GM23338 (cell line): Measurements from ENCODE around the gene CTBP2. TPM values are rescaled to one million over a fixed set of nuclear protein-coding genes. Genes with fewer than 3 reads are reported as not detected.

Source experiments
- ATAC-seq: fragments of 200-7000 bp; cut with Tn5 transposase; 3 replicates; pipeline ENCODE4 v1.9.1; 2020
- DNase-seq: peaks from one replicate; pipeline ENCODE4 v3.0.0-alpha.2; 2015; ENCODE audit warnings: low spot score
- H2AFZ ChIP-seq: fragments of 200-600 bp; sonication (generic); 2 replicates; pipeline ENCODE4 v1.8.0; 2016; ENCODE audit warnings: antibody characterized with exemption, mild to moderate bottlenecking, moderate library complexity
- H3F3A ChIP-seq: fragments of 200-600 bp; sonication (generic); replicated peaks from 2 replicates; pipeline ENCODE4 v1.8.0; 2017; ENCODE audit warnings: antibody characterized with exemption, mixed run types, low read depth
- H3K27ac ChIP-seq: fragments of 200-600 bp; sonication (generic); 2 replicates; pipeline ENCODE4 v1.6.1; 2016; ENCODE audit warnings: low read depth
- H3K27me3 ChIP-seq: fragments of 200-600 bp; sonication (generic); 2 replicates; pipeline ENCODE4 v1.8.0; 2016; ENCODE audit warnings: mild to moderate bottlenecking, mixed run types, moderate library complexity; ENCODE audit not compliant: insufficient read depth
- H3K36me3 ChIP-seq: fragments of 200-600 bp; sonication (generic); 2 replicates; pipeline ENCODE4 v1.8.0; 2016; ENCODE audit warnings: mild to moderate bottlenecking; ENCODE audit not compliant: insufficient read depth
- H3K4me1 ChIP-seq: fragments of 200-600 bp; sonication (generic); 2 replicates; pipeline ENCODE4 v1.8.0; 2016; ENCODE audit warnings: mild to moderate bottlenecking, moderate library complexity; ENCODE audit not compliant: insufficient read depth
- H3K4me2 ChIP-seq: fragments of 200-600 bp; sonication (generic); 2 replicates; pipeline ENCODE4 v1.7.1; 2017; ENCODE audit warnings: mixed run types
- H3K4me3 ChIP-seq: fragments of 200-600 bp; sonication (generic); 2 replicates; pipeline ENCODE4 v1.6.1; 2016; ENCODE audit warnings: mixed run types
- H3K79me2 ChIP-seq: fragments of 200-600 bp; sonication (generic); replicated peaks from 2 replicates; pipeline ENCODE4 v1.8.0; 2017; ENCODE audit warnings: mild to moderate bottlenecking; ENCODE audit not compliant: insufficient read depth
- H3K9me2 ChIP-seq: fragments of 200-600 bp; sonication (generic); 2 replicates; pipeline ENCODE4 v1.8.0; 2017; ENCODE audit not compliant: insufficient read depth
- H4K20me1 ChIP-seq: fragments of 200-600 bp; sonication (generic); replicated peaks from 2 replicates; pipeline ENCODE4 v1.8.0; 2017; ENCODE audit warnings: mild to moderate bottlenecking; ENCODE audit not compliant: insufficient read depth
- H3K27ac Mint-ChIP-seq: 2 replicates; pipeline ENCODE4 v1.8.0; 2020; ENCODE audit warnings: inconsistent platforms, mild to moderate bottlenecking, moderate library complexity, mixed read lengths
- H3K27me3 Mint-ChIP-seq: 3 replicates; pipeline ENCODE4 v1.8.0; 2022; ENCODE audit warnings: low read depth, mild to moderate bottlenecking, moderate library complexity, mixed read lengths, inconsistent platforms; ENCODE audit not compliant: insufficient read depth, poor library complexity
- H3K36me3 Mint-ChIP-seq: 3 replicates; pipeline ENCODE4 v1.8.0; 2021; ENCODE audit warnings: low read depth, mild to moderate bottlenecking, inconsistent platforms, moderate library complexity, mixed read lengths
- H3K4me1 Mint-ChIP-seq: 3 replicates; pipeline ENCODE4 v1.8.0; 2020; ENCODE audit warnings: mild to moderate bottlenecking, inconsistent platforms, mixed read lengths
- H3K4me3 Mint-ChIP-seq: 3 replicates; pipeline ENCODE4 v1.8.0; 2021; ENCODE audit warnings: moderate library complexity, mild to moderate bottlenecking, inconsistent platforms, mixed read lengths
- H3K9me3 Mint-ChIP-seq: 3 replicates; pipeline ENCODE4 v1.8.0; 2020; ENCODE audit warnings: moderate library complexity, mild to moderate bottlenecking, inconsistent platforms, mixed read lengths
- CREB1 ChIP-seq: fragments of 250-450 bp; sonication (Bioruptor Pico); IDR thresholded peaks from 2 replicates; pipeline ENCODE4 v1.5.0; 2020; ENCODE audit warnings: low read depth, mild to moderate bottlenecking, moderate library complexity
- ETS1 ChIP-seq: IDR thresholded peaks from 2 replicates; pipeline ENCODE4 v1.6.1; 2016; ENCODE audit warnings: antibody characterized with exemption
- EZH2 ChIP-seq: fragments of 200-600 bp; sonication (generic); IDR thresholded peaks from one replicate; pipeline ENCODE4 v1.8.0; 2017; ENCODE audit warnings: antibody characterized with exemption, mild to moderate bottlenecking, low read depth; ENCODE audit not compliant: unreplicated experiment
- EZH2phosphoT487 ChIP-seq: fragments of 200-600 bp; sonication (generic); IDR thresholded peaks from one replicate; pipeline ENCODE4 v1.8.1; 2018; ENCODE audit warnings: antibody characterized with exemption; ENCODE audit not compliant: unreplicated experiment
- JUNB ChIP-seq: IDR thresholded peaks from one replicate; pipeline ENCODE4 v1.6.1; 2016; ENCODE audit warnings: antibody characterized with exemption; ENCODE audit not compliant: unreplicated experiment
- NANOG ChIP-seq: IDR thresholded peaks from 2 replicates; pipeline ENCODE4 v1.6.1; 2016; ENCODE audit warnings: antibody characterized with exemption, borderline replicate concordance
- POLR2AphosphoS5 ChIP-seq: IDR thresholded peaks from 2 replicates; pipeline ENCODE4 v1.6.1; 2016; ENCODE audit warnings: antibody characterized with exemption, low read depth
- REST ChIP-seq: IDR thresholded peaks from one replicate; pipeline ENCODE4 v1.6.1; 2018; ENCODE audit warnings: antibody characterized with exemption; ENCODE audit not compliant: unreplicated experiment
- ZNF114 ChIP-seq: fragments of 250-450 bp; sonication (Bioruptor Pico); IDR thresholded peaks from 2 replicates; pipeline ENCODE4 v1.5.0; 2020; ENCODE audit warnings: mild to moderate bottlenecking, moderate library complexity
- ZNF331 ChIP-seq: fragments of 250-450 bp; sonication (Bioruptor Pico); IDR thresholded peaks from 2 replicates; pipeline ENCODE4 v1.5.0; 2020; ENCODE audit warnings: low read depth, mild to moderate bottlenecking, moderate library complexity
- ZNF462 ChIP-seq: fragments of 250-450 bp; sonication (Bioruptor Pico); IDR thresholded peaks from 2 replicates; pipeline ENCODE4 v1.5.0; 2020; ENCODE audit warnings: mild to moderate bottlenecking, moderate library complexity
- polyA plus RNA-seq: library from polyadenylated mRNA; unstranded; fragments of >200 nt; fragmentation: Nextera tagmentation; extraction: Ambion mirVana; gene quantifications from 2 replicates; pipeline ENCODE4 v1.2.1, GENCODE V29; 2016
- total RNA-seq: library from RNA; depleted of rRNA; stranded (reverse); fragments of >200 nt; shearing (Covaris generic); gene quantifications from 2 replicates; pipeline ENCODE4 v1.2.3, GENCODE V29; 2014

Gene CTBP2
- total and polyA plus RNA-seq, 2 experiments from 2014 or later, result 133 to 265 TPM

DNA sequence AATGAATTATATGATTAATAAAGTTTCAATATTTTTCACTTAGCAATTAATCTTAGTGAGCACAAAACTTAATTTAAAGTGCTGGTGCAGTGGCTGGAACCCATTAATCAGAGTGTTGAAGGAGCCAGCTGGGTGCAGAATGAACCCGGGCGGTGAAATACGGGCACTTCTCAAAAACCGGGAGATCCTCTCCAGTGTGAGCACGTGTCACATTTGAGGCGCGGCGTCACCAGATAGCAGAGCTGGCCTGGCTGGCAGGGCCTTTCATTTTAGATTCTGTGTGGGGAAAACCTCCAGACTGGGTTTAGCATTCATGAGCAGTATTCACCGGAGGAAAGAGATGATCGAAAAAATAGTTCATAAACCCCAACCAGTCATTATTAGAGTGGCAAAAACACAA is 34.5 kb upstream of the CTBP2 start (continued):
- TF ChIP-seq REST (no peak), EZH2phosphoT487 (no peak), ETS1 (no peak), JUNB (no peak)

DNA sequence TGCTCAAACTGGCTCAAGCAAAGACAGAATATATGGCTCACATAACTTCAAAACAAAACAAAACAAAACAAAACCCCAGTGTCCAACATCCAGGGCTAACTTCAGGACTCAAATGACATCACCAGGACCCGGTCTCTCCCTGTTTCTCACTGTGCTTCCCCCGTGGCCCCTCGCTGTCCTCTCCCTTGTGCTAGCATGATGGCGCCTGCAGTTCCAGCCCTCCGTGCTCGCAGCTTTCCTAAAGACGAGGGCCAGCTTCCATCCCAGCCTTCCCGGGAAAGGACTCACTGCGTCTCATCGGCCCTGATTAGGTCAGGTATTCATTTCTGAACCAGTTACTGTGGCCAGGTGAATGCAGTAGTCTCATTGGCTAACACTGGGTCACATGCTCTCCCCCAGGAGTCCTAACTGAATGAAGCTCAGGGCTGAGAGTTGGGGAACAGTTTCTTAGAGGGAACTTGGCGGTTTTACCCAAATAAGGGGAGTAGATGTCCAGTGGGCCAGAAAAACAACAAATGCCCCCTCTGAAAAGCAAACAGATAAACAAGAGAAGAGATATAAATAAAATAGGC is 33.0 kb upstream of the CTBP2 start:
- no peaks in the 10 kb centered on the region; the same call in 1 of the 3 replicates for H3K9me3 Mint-ChIP-seq
- peak; percentile 68 for ATAC-seq
- peak overlapping the region; percentile 92 for H2AFZ ChIP-seq
- TF ChIP-seq CREB1, result no peak
- no peak for TF ChIP-seq NANOG
- no peak for TF ChIP-seq POLR2AphosphoS5
- no peak for TF ChIP-seq ZNF114 (CRISPR knock-in tag)
- no peak for TF ChIP-seq ZNF331 (CRISPR knock-in tag)
- TF ChIP-seq REST, result no peak
- TF ChIP-seq ZNF462, result no peak
- TF ChIP-seq EZH2, result no peak

More for the DNA sequence above, 33.0 kb upstream of the CTBP2 start:
- no peaks in the 10 kb centered on the region for H3F3A ChIP-seq
- H3K4me3 Mint-ChIP-seq, result no peak overlapping the region
- H3K27ac ChIP-seq, result no peak overlapping the region
- no peaks in the 10 kb centered on the region for H3K36me3 ChIP-seq
- H3K27me3 ChIP-seq, result no peaks in the 10 kb centered on the region
- no peak overlapping the region for H3K27ac Mint-ChIP-seq
- no peaks in the 10 kb centered on the region for H4K20me1 ChIP-seq
- no peaks in the 10 kb centered on the region for H3K4me1 ChIP-seq
- no peak overlapping the region for H3K4me2 ChIP-seq
- DNase-seq, result peak; percentile 21
- H3K4me1 Mint-ChIP-seq, result peaks cover 3% of the 10 kb centered on the region; the same call in 1 of the 3 replicates
- H3K79me2 ChIP-seq, result no peaks in the 10 kb centered on the region
- no peak overlapping the region for H3K4me3 ChIP-seq
- peaks cover 7% of the 10 kb centered on the region for H3K27me3 Mint-ChIP-seq
- no peaks in the 10 kb centered on the region for H3K9me2 ChIP-seq
- no peaks in the 10 kb centered on the region for H3K36me3 Mint-ChIP-seq
